Endometrial microvascular endothelial cells (primary cell): ENCODE measurements around the gene BCLAF1. TPM values are rescaled to one million over a fixed set of nuclear protein-coding genes. Genes with fewer than 3 reads are reported as not detected.

Source experiments
- in situ Hi-C: cut with HindIII; loops from 2 replicates; pipeline ENCODE4 v1.10.0; 2017; ENCODE audit warnings: low sequenced_read_pairs, low pct_unique_long_range_greater_than_20kb; ENCODE audit errors: inconsistent ontology term
- total RNA-seq: library from RNA; depleted of rRNA; stranded (reverse); fragments of >200 nt; gene quantifications from one replicate; pipeline ENCODE4 v1.2.3, GENCODE V29; 2015; ENCODE audit errors: inconsistent ontology term

BCLAF1 gene
- total RNA-seq: 86.4 TPM

GRCh38 chr6:136289579-136290409, at the start of gene BCLAF1:
Gene BCLAF1, minus strand, starts transcription at chr6:136289846. Its CDS starts 9,980 bp downstream, at chr6:136279866.
- in situ Hi-C loops: no loop called here

DNA sequence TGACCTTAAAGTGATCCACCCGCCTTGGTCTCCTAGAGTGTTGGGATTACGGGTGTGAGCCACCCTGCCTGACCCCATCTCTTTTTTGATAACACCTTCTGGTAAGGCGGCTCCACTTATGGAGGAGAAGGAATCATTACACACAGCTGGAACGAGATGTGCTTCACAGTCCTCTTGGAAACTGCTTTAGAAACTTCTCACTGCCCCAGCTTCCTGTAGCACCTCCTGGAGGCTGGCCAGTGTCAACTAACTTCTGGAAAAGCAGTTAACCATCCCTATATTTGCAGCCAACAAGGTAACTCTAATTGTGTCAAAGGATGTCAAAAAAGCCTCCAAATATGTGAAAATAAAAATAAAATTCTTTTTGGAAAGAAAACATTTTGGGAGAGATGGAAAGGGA, 48.8 kb upstream of the BCLAF1 start:
- in situ Hi-C loops: no loop called here

GRCh38 chr6:136337606-136338005, 48.0 kb upstream of the BCLAF1 start:
- in situ Hi-C loops: no loop called here

- in situ Hi-C loops: no loop called here
Measured at GRCh38 chr6:136337121-136337520, 47.5 kb upstream of the BCLAF1 start.

- in situ Hi-C loops: no loop called here
Measured at GRCh38 chr6:136335736-136336363, 46.2 kb upstream of the BCLAF1 start.

GRCh38 chr6:136334853-136335252, 45.2 kb upstream of the BCLAF1 start:
- in situ Hi-C loops: no loop called here

DNA sequence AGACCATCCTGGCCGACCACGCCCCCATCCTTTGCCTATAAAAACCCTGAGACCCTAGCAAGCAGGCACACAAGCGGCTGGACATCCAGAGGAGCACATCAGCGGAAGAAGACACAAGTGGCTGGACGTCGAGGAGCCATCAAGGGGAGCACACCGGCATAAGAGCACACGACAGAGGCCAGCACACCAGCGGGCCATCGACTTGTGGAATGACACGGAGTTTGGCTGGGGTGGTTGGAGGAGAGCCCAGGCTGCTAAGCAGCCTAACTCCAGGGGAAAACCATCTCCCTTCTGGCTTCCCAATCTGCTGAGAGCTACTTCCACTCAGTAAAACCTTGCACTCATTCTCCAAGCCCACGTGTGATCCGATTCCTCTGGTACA, 44.8 kb upstream of the BCLAF1 start:
- in situ Hi-C loops: no loop called here

GRCh38 chr6:136333824-136334464, 44.3 kb upstream of the BCLAF1 start:
- in situ Hi-C loops: no loop called here

GRCh38 chr6:136331461-136331860, 41.8 kb upstream of the BCLAF1 start:
- in situ Hi-C loops: no loop called here

DNA sequence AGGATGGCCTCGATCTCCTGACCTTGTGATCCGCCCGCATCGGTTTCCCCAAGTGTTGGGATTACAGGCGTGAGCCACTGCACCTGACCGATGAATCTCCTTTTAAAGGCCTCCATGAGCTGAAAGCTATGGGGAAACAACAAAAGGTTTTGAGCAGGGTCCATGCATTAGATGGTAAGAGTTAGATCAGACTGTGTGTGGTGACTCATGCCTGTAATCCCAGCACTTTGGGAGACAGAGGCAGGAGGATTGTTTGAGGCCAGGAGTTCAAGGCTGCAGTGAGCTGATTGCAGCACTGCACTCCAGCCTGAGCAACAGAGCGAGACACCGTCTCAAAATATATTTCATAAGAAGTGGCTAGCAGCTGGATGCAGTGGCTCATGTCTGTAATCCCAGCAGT, 41.0 kb upstream of the BCLAF1 start:
- in situ Hi-C loops: no loop called here

DNA sequence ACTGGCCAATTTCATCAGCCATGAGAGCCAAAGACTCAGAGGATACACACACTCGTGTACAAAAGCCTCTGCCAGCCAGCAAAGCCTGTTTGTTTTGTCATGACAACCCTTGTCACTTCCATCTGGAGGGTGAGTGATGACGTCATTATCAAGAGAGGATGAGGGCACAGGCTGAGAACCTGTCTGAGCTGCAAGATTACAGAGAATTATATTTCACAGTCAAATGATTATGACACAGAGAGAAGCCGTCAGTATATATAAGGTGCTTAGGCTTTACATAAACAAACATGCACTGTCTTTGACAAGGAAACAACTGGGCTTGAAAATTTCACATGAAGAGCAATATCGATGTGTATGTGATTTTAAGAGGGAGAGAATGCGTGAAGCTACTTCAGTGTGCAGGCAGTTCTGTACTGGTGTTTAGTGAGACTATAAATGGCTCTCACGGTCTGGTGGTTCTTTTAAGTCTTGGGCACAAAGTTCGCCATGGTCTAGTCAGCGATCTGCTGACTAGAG, 36.5 kb upstream of the BCLAF1 start:
- in situ Hi-C loops: no loop called here

GRCh38 chr6:136324686-136325380, 35.2 kb upstream of the BCLAF1 start:
- in situ Hi-C loops: no loop called here

GRCh38 chr6:136323431-136324112, 33.9 kb upstream of the BCLAF1 start:
- in situ Hi-C loops: no loop called here

DNA sequence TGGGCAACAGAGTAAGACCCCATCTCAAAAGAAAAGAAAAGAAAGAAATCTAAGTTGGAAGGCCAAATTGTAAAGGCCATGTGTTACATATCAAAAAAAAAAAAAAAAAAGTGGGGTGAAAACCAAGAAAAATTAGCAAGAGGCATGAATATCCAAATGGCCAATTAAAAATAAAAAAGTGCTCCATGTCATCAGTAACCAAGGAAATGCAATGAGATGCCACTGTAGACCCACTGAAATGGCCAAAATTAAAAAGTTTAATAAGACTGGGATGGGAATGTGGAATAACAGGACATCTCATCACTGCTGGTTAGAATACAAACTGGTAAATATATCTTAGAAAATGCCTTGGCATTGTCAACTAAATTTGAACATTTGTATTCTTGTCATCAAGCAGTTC, 30.1 kb upstream of the BCLAF1 start:
- in situ Hi-C loops: no loop called here

DNA sequence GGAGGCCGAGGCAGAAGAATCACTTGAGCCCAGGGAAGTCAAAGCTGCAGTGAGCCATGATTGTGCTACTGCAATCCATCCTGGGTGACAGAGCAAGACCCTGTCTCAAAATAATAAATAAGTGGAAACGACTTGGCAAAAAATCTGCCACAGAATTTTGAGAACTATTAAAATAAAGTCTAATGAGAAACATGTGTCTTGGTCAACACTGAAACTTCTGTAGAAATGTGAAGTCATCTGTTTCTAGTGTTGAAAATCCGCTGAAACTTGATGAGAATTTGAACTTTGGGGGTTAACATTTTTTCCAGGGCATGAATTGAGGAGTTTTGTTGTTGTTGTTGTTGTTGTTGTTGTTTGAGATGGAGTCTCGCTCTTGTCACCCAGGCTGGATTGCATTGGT, 29.0 kb upstream of the BCLAF1 start:
- in situ Hi-C loops: no loop called here

GRCh38 chr6:136317971-136318370, 28.3 kb upstream of the BCLAF1 start:
- in situ Hi-C loops: no loop called here

GRCh38 chr6:136317021-136317694, 27.5 kb upstream of the BCLAF1 start:
- in situ Hi-C loops: no loop called here

GRCh38 chr6:136315594-136315993, 25.9 kb upstream of the BCLAF1 start:
- in situ Hi-C loops: no loop called here
